Nephron (organoid): Measurements from ENCODE around the gene KIF7.

ENCODE experiments used
- H3K27ac Mint-ChIP-seq, 3 experiments: 2 replicates each; pipeline ENCODE4 v1.8.0; 2020; ENCODE audit warnings: mixed read lengths in 3 of 3, mild to moderate bottlenecking in 2 of 3, moderate library complexity in 1 of 3
- H3K27me3 Mint-ChIP-seq: 2 replicates; pipeline ENCODE4 v1.8.0; 2021; ENCODE audit warnings: low read depth, mild to moderate bottlenecking, moderate library complexity, mixed read lengths
- H3K36me3 Mint-ChIP-seq: 2 replicates; pipeline ENCODE4 v1.8.0; 2020; ENCODE audit warnings: low read depth, mixed read lengths
- H3K4me1 Mint-ChIP-seq: 2 replicates; pipeline ENCODE4 v1.8.0; 2020; ENCODE audit warnings: mixed read lengths
- H3K4me3 Mint-ChIP-seq, 3 experiments: 2 replicates each; pipeline ENCODE4 v1.8.0; 2020; ENCODE audit warnings: mild to moderate bottlenecking in 3 of 3, mixed read lengths in 3 of 3, moderate library complexity in 2 of 3
- H3K9me3 Mint-ChIP-seq: 2 replicates; pipeline ENCODE4 v1.8.0; 2020; ENCODE audit warnings: mixed read lengths
- TF ChIP-seq, protein P1 (sequence below), 3 experiments: fragments of 200-600 bp; sonication (generic); IDR thresholded peaks; one replicate each; pipeline ENCODE4 v1.5.0; 2021; ENCODE audit warnings: antibody characterized with exemption in 3 of 3; ENCODE audit not compliant: unreplicated experiment in 3 of 3

KIF7 gene

DNA sequence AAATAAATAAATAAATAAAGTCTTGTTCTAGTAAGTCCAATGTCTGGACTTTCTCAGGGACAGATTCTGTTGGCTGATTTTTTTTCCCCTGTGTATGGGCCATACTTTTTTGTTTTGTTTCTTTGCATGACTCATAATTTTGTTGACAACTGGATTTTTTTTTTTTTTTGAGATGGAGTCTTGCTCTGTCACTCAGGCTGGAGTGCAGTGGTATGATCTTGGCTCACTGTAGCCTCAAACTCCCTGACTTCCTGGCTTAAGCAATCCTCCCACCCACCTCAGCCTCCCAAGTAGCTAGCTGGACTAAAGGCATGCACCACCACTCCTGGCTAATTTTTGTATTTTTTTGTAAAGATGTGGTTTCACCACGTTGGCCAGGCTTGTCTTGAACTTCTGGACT, 41.1 kb downstream of the KIF7 start:
- Mint-ChIP-seq H3K27ac (no peak overlapping the region), H3K4me1 (no peaks in the 10 kb centered on the region), H3K4me3 (no peak overlapping the region), H3K9me3 (peaks cover 34% of the 10 kb centered on the region), H3K36me3 (peaks cover 86% of the 10 kb centered on the region), H3K27me3 (no peaks in the 10 kb centered on the region)
- TF ChIP-seq, protein P1, sequence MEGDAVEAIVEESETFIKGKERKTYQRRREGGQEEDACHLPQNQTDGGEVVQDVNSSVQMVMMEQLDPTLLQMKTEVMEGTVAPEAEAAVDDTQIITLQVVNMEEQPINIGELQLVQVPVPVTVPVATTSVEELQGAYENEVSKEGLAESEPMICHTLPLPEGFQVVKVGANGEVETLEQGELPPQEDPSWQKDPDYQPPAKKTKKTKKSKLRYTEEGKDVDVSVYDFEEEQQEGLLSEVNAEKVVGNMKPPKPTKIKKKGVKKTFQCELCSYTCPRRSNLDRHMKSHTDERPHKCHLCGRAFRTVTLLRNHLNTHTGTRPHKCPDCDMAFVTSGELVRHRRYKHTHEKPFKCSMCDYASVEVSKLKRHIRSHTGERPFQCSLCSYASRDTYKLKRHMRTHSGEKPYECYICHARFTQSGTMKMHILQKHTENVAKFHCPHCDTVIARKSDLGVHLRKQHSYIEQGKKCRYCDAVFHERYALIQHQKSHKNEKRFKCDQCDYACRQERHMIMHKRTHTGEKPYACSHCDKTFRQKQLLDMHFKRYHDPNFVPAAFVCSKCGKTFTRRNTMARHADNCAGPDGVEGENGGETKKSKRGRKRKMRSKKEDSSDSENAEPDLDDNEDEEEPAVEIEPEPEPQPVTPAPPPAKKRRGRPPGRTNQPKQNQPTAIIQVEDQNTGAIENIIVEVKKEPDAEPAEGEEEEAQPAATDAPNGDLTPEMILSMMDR (IDR thresholded peaks at IDR 0.05; ENCODE audit: unreplicated experiment in 3 of 3): no peak

DNA sequence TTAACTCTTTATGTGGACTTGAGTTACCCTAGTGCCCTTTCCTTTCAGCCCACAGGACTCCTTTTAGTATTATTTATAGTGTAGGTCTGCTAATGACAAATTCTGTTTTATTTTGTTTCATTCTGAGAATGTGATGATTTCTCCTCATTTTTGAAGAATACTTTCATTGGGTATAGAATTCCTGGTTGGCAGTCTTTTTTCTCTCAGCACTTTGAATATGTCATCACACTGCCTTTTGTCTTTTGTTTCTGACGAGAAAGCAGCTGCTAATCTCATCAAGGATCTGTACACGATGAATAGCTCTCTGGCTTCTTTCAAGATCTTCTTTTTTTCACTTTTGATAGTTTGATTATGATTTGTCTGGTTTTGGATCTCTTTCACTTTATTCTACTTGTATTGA, 42.2 kb downstream of the KIF7 start:
- no peaks in the 10 kb centered on the region for H3K27me3 Mint-ChIP-seq
- TF ChIP-seq, protein P1 (IDR thresholded peaks at IDR 0.05; ENCODE audit: unreplicated experiment in 3 of 3): no peak
- peaks cover 34% of the 10 kb centered on the region for H3K9me3 Mint-ChIP-seq
- H3K27ac Mint-ChIP-seq: no peak overlapping the region
- no peak overlapping the region for H3K4me3 Mint-ChIP-seq
- no peaks in the 10 kb centered on the region for H3K4me1 Mint-ChIP-seq
- peaks cover 89% of the 10 kb centered on the region for H3K36me3 Mint-ChIP-seq

DNA sequence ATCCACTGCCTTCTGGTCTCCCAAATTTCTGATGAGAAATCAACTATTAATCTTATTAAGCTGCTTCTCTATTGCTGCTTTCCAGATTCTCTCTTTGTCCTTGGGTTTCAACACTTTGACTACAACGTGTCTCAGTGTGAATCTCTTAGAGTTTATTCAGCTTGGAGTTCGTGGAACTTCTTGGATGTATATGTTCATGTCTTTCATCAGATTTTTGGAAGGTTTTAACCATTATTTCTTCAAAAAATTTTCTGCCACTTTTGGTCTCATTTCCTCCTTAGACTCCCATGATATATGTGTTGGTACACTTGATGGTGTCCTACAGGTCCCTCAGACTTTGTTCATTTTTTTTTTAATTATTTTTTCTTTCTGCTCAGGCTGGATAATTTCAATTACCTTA, 44.0 kb downstream of the KIF7 start:
- no peaks in the 10 kb centered on the region for H3K27me3 Mint-ChIP-seq
- H3K4me3 Mint-ChIP-seq: no peak overlapping the region
- peaks cover 91% of the 10 kb centered on the region for H3K36me3 Mint-ChIP-seq
- H3K9me3 Mint-ChIP-seq: peaks cover 34% of the 10 kb centered on the region
- H3K4me1 Mint-ChIP-seq: no peaks in the 10 kb centered on the region
- no peak overlapping the region for H3K27ac Mint-ChIP-seq
- TF ChIP-seq, protein P1 (IDR thresholded peaks at IDR 0.05; ENCODE audit: unreplicated experiment in 3 of 3): no peak

DNA sequence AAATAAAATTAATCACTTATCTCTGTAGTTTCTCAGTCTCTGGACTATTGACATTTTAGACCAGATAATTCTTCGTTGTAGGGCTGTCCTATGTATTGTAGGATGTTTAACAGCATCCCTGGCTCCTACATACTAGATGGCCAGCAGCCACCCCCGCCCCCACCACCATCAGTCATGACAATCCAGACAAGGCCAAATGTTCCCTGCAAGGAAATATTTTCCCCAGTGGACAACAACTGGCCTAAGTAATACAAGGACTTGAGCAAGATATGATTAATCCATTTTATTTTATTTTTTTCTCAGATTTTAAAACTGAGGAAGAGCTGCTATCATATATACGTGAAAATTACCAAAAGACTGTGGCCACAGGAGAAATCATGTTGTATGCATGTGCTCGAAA, 56.2 kb downstream of the KIF7 start:
- Mint-ChIP-seq H3K9me3 (no peaks in the 10 kb centered on the region), H3K27ac (no peak overlapping the region), H3K4me3 (no peak overlapping the region), H3K27me3 (no peaks in the 10 kb centered on the region), H3K36me3 (peaks cover 56% of the 10 kb centered on the region), H3K4me1 (no peaks in the 10 kb centered on the region)
- TF ChIP-seq, protein P1 (IDR thresholded peaks at IDR 0.05; ENCODE audit: unreplicated experiment in 3 of 3): no peak

- no peaks in the 10 kb centered on the region for H3K9me3 Mint-ChIP-seq
- H3K36me3 Mint-ChIP-seq: peaks cover 56% of the 10 kb centered on the region
- TF ChIP-seq, protein P1 (IDR thresholded peaks at IDR 0.05; ENCODE audit: unreplicated experiment in 3 of 3): no peak
- H3K4me1 Mint-ChIP-seq: no peaks in the 10 kb centered on the region
- H3K4me3 Mint-ChIP-seq: no peak overlapping the region
- H3K27ac Mint-ChIP-seq: no peak overlapping the region
- no peaks in the 10 kb centered on the region for H3K27me3 Mint-ChIP-seq
Measured at GRCh38 chr15:89593018-89593417, 62.2 kb downstream of the KIF7 start.

DNA sequence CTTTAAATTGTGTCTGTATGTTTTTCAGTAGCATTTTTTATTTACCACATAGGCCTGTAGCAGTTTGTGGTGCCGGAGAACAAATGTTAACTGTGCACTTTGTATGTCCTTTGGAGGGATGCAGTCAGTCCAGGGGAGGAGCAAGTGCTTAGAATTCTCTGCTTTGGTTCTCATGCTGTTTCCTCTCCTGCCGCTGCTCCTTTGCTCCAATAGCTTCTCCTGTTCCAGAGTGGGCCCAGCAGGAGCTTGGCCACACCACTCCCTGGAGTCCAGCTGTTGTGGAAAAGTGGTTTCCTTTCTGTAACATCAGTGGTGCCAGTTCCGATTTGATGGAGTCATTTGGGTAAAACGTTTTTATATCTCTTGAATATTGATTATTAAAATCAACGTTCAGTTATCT, 63.4 kb downstream of the KIF7 start:
- peaks cover 44% of the 10 kb centered on the region for H3K36me3 Mint-ChIP-seq
- TF ChIP-seq, protein P1 (IDR thresholded peaks at IDR 0.05; ENCODE audit: unreplicated experiment in 3 of 3): no peak
- H3K27me3 Mint-ChIP-seq: no peaks in the 10 kb centered on the region

More for the DNA sequence above, 63.4 kb downstream of the KIF7 start:
- Mint-ChIP-seq H3K4me3 (no peak overlapping the region), H3K4me1 (no peaks in the 10 kb centered on the region), H3K9me3 (no peaks in the 10 kb centered on the region), H3K27ac (no peak overlapping the region)
